Right kidney (tissue), 1 donor: ENCODE results near the gene GPR78.

ENCODE experiments used
- DNase-seq: peaks from one replicate; pipeline ENCODE4 v3.0.0-alpha.2; 2016

GPR78 gene

DNA sequence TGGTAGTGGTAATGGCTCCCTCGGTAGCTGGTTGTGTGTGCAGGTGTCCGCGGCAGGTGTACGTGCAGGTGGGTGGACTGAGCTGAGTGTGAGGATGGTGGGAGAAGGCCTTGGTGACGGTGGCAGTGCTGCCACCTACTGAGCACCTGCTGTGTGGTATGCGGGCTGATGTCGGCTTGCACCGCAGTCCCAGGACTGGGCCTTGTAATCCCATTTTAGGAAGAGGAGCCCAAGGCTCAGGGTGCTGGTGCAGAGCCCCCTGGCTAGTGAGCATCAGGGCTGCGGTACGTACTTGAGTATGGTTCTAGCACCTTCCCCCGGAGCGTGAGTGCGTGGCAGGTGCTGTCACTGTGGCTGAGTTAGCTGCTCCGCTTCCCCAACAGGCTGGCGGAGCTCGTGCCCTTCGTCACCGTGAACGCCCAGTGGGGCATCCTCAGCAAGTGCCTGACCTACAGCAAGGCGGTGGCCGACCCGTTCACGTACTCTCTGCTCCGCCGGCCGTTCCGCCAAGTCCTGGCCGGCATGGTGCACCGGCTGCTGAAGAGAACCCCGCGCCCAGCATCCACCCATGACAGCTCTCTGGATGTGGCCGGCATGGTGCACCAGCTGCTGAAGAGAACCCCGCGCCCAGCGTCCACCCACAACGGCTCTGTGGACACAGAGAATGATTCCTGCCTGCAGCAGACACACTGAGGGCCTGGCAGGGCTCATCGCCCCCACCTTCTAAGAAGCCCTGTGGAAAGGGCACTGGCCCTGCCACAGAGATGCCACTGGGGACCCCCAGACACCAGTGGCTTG lies 6.7 kb downstream of the GPR78 start:
- peak; percentile 28 for DNase-seq

DNA sequence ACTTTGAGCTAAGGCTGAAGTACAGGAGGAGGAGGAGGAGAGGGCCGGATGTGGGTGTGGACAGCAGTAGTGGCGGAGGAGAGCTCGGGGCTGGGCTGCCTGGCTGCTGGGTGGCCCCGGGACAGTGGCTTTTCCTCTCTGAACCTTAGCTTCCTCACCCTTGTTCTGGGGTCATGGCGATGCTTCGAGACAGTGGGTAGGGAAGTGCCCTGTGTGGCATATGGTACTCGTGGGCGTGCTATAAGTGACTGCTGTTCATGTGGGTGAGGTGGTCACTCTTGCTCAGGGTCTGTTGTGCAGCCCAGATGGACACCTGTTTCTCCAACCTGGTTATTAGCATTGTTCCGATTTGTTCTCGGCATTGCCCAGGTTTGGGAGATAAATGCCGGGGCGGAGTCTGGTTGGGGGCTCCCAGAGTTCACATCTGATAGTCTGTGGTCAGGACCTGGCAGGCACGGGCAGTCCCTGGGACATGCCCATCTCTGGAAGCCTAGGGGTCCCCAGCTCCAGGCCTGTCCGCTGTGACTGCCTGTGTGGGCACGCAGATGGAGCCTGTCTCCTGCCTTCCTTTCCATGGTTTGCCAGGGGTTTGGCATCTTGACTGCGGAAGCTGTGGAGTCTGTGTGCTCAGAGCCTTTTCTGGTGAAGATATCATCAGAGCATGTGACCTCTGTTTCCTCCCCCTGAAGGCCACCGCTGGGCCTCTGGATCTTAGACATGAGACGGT lies 7.4 kb downstream of the GPR78 start:
- no peak for DNase-seq

DNA sequence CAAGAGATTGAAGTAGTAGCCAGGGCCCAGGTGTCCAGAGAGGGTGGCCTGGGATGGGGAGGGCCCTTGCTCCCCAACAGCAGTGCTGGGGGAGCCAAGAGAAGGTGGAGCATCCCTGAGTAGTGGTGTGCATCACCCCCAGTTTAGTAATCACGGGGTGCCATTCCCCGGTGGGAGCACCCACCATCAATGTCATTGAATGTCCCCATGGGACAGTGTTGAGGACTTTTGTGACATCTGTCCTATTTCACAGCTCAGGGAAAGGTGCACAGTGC lies 7.9 kb downstream of the GPR78 start:
- no peak for DNase-seq

DNA sequence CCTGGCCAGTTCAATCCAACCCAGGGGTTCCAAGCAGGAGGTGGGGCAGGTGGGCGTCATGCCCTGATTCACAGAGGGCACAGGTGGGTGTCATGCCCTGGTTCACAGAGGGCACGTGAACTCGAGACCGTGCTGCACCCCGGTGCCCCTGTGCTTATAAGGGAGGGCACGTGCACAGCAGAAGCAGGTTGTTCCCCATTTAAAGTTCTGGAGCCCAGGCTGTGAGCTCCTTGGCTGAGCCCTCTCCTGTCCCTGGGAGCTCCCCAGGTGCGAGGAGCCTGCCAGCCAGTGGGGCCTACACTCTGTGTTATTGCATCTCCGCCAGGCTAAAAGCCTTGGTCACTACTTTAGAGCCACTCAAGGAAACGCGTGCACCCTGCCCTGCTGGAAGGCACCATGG lies 9.1 kb downstream of the GPR78 start:
- DNase-seq: no peak

DNA sequence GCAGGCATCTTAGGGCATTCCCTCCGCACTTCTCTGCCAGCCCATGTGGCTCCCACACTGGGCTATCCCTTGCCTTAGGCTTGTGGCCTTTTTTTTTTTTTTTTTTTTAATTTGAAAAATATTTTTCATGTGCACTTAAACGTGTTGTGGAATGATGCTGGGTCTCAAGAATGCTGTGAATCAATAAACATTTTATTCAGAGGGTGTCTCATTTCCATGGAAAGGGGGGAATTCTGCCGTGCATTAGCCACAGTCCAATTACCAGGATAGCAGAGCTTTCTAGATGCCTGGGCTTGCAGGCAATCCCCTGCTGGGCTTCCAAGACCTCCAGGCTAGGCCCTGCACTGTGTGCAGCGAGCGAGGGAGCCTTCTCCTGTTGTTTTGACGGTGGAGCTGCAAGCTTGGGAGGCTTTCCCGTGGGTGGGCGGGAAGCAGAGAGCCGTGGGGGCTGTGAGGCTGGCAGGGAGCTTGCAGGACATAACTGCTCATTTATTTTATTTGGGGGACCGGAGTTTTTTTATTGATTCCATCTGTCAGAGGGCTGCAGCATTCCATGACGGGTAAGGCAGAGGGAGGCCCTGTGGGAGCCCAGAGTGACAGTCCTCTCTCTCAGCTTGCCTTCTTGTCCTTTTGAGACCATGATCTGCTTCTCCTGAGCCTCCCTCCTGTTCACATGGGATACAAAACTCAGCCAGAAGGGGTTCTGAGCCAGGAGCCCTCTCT lies 9.8 kb downstream of the GPR78 start:
- DNase-seq: peak; percentile 39

DNA sequence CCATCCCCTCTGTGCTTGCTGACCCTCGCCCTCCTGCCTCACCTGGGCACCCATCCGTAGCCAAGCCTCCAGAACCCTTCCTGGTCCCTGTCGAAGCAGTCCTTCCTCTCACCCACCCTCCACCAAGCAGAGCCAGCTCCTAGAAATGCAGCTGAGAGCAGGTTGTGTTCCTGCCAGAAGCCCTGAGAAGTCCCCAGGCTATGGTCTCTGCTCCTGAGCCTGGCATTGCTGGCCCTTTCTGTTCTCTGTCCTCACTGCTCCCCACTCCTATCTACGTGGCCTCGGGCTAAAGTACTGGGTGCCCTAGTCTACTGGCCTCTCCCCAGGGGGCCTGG lies 10.3 kb downstream of the GPR78 start:
- DNase-seq: peak; percentile 28

DNA sequence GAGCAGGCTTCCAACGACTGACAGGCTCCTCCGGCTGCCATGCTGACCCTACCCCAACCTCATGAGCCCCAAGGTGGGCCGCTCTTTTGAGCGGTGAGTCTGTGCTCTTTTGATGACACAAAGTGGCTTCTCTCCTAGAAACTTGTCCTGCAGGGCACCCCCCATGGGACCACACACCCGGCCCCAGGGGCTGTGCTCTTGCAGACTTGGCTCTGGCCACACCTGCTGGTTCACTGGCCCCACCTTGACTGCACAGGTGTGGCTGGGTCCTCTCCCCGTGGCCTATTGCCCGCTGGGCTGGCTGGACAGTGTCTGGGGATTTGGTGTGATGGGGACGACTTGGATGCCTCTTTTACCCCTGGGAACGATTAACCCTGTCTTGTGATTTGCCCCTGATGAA lies 10.9 kb downstream of the GPR78 start:
- DNase-seq: no peak

DNA sequence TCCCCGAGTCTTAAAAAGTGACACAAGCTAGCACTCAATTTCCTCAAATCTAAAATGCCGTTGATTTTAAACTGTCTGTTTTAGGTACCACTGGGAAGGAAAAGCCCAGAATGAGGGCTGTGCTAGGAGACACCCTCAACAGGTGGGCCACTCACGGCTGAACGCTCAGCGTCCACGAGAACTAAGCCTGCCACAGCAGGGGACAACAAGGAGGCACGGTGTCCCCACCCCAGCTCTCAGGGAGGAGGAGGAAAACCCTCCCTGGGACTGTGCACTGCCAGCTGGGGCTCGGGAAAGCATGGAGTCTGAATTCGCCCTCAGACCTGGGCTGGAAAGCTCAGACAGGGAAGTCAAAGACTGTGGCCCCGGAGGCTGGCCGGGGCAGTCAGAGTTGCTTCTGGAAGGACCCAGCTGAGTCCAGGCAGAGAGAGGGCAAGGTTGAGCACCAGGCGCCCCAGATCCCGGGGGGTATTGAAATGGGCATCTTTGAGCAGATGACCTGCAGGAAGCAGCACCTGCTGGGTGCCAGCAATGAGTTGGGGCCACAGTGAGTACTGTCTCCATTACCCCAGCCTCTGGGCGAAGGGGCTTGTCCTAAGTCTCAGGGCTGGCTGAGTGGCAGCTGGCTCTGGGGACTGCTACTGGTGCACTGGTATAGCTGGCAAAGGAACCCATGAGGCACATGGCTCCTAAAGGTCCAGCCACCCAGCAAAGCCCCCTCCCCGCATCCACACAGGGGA lies 11.6 kb downstream of the GPR78 start:
- DNase-seq: peak; percentile 26

DNA sequence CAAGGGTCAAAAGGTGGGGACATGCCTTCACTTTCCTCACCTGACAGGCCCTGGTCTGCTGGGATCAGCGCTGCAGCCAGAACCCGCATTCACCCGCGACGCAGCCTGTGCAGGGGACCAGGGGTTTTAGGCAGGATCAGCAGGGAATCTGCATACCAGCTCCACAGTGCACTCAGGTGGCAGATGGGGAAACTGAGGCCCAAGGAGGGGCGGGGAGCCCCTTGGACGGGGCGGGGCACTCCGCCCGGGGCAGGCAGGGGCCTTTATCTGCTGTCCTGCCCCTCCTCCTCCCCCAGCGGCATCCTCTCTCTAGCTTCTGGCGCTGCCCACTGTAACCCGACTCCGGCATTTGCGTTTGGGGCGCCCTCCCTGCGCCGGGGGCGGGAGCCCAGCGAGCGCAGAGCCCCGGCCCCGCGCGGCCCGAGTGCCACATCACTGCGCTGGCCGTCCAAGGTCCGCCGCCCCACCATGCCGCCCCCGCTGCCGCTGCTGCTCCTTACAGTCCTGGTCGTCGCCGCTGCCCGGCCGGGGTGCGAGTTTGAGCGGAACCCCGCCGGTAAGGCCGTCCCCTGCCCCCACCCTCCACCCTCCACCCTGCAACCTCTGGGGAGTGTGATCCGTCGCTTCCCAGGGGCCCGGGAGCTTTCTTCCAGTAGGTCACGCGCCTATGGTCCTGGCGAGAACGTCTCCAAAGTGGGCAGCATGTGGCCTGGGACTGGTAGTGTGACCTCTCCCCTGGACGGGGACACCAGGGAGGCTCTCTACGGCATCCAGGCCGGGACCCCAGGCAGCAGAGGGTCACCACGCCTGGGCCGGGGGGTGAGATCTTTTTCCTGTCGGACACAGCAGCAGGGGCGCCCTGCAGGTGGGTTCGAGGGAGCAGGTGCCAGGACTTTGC lies 12.4 kb downstream of the GPR78 start, which contains the start of gene CPZ:
Gene CPZ, plus strand, starts transcription at position 400 of the 898 bp plus-strand sequence. Its CDS starts 69 bp downstream, at position 469.
- peak; percentile 63 for DNase-seq

DNA sequence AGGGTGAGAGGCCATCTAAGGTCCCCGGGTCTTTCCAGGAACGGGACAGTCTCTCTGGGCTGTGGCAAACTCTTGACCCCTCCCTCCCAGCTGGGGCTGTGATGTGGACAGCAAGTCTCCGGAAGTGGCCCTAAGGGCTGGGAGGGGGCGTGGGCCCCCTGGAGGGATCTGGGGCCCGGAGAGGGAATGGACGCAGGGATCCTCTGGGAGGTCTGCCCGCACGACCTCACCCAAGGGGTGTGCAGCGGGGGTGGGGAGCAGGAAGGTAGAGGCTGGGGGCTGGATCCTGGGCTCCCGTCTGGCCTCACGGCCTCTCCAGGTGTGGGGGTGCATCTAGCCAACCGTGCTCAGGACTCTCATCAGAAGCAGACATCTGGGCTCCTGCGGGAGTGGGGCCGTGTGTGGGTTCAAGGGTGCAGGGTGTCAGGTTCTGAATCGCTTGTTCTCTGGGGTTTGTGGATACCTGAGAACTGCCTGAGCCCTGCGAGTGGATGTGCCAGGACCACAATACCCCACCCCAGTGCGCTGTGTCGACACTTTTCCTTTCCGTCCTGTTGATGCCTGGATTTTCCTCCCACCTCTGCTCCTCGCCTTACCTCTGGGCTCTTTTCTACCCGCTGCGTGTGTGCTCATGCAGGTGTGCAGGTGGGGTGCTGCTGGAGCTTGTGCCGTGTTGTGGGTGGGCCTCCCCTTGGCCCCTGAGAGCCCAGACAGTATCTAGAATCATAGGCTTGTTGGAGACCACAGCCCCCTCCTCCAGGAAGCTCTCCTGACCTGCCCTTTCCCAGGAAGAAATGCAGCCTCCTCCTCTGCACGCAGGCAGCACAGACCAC lies 13.3 kb downstream of the GPR78 start:
- peak; percentile 52 for DNase-seq

DNA sequence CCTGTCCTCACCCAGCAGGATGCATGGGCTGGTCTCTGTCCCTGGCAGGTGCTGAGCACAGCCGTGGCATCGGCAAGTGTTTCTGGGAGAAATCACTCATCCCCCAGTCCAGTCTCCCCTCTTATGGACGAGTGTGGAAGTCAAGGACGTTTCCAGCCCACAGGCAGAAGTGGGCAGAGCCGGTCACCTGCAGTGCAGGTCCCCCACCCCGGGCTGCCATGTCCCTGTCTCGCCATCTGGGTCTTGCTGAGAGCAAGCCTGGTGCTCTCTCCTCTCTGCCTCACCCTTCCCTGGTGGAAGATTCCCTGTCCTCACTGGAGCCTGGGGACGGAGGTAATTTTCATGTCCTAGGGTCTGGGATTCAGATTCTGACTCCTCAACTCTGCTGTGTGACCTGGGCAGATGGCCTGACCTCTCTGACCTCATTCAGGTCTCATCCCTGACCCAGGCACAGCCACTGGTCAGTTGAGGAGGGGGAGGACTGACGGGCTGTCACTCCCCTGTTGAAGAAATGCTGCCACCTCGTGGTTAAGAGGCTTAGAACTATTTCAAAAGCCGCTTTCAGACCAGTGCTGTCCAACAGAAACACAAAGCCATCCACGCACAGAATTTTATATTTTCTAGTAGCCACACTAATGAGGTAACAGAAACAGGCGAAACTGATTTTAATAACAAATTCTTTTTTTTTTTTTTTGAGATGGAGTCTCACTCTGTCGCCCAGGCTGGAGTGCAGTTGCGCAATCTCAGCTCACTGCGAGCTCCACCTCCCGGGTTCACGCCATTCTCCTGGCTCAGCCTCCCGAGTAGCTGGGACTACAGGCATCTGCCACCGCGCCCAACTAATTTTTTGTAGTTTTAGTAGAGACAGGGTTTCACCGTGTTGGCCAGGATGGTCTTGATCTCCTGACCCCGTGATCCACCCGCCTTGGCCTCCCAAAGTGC lies 14.2 kb downstream of the GPR78 start:
- peak; percentile 79 for DNase-seq

DNA sequence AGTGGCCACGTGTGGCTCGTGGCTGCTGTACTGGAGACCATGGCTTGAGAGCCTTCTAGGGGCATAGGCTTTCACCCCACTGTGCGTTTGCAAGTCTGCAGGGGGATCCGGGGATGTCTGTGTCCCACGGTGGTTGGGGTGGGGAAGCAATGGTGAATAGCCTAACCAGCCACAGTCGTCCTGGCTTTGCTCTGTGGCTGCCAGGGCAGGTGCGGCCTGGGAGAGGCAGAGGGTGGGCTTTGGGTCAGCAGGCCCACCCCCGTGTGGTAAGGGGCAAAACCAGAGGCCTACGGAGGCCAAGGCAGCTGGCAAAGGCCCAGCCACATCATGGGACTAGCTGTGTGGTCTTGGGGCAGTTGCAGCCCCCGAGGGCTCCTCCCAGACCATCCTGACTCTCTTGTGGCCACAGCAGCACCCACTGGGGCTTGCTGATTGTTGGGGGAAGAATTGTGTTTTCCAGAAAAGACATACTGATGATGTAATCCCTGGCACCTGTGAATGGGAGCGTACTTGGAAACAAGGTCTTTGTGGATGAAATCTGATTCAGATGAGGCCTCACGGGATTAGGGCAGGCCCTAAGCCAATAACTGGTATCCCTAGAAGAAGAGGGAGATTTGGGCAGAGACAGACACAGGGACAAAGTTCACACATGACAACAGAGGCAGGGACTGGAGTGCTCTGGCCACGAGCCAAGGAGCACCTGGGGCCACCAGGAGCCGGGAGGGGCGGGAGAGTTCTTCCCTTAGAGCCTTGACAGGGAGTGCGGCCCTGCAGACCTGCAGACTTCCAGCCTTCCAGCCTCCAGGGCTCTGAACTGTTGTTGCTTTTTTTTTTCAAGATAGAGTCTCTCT lies 15.3 kb downstream of the GPR78 start:
- no peak for DNase-seq

DNA sequence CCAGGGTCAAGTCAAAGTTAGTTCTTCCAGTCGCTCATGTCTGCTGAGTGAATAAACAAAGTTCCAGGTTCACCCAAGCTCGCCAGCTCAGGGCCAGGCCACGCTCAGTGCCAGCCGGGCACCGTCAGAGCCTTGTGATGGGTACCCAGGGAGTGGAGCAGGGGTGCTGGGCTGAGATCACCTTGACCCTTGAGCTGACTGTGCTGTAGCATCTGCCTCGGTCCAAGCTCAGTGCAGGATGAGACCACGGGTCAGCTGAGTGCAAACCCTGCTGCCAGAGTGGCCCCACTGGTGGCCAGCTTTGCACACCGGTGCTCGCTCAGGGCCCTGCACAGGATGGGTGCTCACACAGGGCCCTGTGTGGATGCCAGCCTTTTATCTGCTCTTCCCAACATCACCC lies 16.7 kb downstream of the GPR78 start:
- no peak for DNase-seq

DNA sequence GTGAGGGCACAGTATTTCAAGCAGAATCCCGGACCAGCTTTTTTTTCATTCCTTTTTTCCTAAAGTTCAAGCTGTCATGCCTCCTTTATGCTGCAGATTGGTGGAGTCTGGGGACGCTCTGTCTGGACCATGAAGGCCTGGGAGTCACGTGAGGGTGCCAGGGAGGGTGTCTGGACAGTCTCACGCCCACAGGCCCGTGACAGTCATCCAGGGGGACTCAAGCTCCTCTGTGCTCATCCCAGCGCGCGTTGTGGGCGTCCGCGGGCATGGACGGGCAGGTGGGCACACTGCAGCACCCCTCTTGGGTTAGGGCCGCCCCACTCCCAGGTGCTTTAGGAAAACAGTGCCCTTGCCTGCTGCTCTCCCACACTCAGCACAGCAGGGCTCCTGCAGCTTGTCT lies 17.1 kb downstream of the GPR78 start:
- no peak for DNase-seq

DNA sequence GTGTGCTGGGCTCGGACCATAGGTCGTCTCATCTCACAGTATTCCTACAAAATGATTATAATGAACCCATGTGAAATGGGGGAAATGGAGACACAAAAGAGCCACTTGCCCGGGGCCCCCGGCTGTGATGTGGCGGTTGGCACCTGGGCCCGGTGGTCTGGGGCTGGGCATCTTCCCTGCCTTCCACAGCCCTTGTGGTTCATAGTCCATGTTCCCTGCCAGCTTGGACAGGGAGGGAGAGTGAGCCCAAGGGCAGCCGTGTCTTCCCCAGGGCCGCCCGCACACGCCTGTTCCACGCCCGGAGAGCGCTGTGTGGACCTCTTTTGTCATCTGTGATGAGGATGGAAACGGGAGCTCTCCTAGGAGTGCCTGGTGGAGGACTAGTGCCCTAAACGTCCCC lies 17.6 kb downstream of the GPR78 start:
- DNase-seq: no peak

DNA sequence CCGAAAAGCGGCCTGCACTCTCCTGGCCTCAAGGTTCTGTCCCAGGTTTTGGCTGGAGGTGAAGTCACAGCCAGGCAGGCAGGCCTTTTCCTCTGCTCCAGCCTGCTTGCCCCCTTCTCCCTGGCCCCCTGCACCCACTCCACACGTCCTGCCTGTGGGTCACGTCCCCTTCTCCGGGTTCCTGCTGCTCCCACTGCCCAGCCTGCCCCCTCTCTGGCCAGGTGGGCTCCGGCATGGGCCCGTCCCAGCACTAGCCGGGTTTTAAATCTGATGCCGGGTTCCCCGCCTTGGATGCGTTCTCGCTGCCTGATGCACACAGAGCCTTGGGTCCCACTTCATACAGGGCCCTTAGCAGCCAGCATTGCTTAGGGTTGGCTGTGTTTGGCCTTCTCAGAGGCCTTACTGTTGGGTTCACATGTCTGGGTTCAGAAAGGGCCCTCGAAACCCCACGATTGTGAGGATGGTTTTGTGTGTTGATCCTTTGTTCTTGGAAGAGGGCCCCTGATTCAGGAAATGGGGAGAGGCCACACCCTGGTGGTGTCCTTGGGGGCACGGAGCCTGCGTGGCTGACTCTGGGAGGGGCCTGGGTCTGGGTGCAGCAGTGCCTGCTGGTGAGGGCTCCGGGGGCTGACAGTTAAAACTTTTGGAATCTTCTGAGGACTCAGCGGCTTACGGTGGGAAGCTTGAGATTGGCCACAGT lies 18.3 kb downstream of the GPR78 start:
- DNase-seq: no peak

DNA sequence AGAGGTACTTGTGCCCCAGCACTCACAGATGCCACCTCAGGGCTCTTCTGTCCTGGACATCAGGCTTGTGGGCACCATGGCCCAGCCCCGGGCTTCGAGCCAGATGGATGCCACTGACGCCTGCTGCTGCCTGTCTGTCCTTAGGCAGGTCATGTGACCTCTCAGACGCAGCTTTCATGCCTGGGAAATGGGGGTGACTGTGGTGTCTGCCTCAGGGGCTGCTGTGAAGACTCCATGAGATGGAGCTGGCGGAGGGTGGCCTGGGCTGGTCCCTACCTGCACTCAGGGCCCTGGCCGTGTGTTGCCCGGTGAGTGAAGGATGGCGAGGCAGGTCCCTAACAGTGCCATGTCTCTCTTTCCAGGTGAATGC lies 18.9 kb downstream of the GPR78 start:
- DNase-seq: no peak

DNA sequence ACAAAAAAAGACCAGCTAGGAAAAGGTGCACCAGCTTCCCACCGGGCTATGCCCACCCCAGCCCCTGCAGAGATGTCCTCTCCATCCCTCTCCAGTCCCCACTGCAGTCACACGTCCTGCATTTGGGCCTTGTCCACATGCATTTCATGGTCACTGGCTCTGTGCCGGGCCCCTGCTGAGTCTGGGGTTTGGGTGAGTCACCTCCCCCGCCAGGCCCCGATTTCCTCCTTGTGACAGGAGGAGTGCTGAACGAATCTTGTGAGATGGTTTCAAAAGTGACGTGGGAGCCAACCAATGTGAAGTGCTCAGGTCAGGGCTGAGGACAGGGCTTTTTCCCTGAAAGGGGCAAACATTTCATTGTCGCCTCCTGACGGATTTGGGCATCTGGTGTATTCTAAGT lies 19.5 kb downstream of the GPR78 start:
- DNase-seq: no peak
